Stimulated activated CD8-positive, alpha-beta memory T cell treated with anti-CD3 and anti-CD28 coated beads, Interleukin-15, amount 100 ng/mL, for 24 hours (primary cell): ENCODE measurements around the gene REEP3.

Experiments
- DNase-seq: peaks from one replicate; pipeline ENCODE4 v3.0.0-alpha.2; 2020; ENCODE audit warnings: low read depth

Gene REEP3

DNA sequence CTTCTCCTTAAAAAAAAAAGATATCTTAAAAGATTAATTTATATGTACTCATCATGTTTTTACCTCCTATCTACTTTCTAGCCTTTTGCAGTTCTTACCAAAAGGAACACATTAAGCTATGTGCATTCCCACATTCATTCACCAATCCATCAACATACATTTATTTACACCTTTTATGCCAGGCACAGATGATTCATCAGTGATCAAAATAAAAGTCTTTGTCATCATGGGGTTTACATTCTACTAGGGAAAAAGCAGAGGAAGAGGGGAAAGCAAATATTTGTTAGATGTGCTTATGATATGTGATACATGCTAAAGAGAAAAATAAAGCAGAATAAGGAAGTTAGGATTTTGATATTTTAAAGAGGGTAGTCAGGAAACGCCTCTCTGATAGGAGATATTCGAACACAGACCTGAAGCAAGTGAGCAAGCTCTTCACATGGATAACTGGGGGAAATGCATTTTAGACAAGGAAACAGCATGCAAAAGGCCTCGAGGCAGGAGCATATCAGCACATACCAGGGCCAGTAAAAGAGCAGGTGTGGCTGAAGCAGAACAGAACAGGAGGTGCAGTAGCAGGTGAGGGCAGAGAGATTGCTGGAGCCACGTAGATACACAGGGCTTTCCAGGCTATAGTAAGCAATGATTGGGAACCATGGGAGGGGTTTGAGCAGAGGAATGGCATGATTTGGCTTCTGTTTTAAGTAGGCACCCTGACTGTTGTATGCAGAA is 67.4 kb downstream of the REEP3 start:
- no peak for DNase-seq

DNA sequence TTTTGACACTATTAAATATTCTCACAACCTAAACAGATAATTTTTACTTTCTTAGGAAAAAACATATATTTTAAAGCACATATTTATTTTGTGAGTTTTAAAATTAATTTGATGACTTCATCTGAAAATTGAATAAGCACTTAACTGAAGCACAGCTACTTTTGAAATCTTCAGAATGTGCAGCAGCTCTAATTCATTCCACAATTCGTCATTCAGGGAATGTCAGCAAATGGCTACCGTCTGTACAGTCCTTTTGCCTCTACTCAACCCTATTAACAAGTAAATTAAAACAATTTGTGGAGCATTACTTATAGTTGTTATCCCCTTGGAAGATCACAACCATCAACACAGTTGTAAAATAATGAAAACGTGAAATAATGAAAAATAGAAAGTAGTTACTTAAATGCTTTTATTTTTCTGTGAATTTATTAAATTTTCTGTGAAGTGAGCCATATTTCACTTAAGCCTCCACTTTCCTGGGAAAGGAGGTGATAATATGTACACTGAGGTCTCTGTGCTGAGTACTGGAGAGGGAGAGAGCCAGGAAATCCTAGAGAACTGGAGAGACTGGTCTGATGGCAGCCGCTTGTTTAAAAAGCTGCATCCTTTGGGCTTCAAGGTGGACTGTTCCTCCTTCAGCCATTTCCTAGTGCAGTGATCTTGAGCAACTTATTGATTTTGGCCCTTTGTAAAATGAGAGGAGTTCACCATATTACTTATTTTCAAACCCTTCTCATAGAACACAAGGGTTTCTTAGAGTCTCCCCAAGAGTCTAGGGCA is 70.6 kb downstream of the REEP3 start:
- DNase-seq, result no peak

- no peak for DNase-seq
These were observed 72.4 kb downstream of the REEP3 start for GRCh38 chr10:63593576-63593975.

DNA sequence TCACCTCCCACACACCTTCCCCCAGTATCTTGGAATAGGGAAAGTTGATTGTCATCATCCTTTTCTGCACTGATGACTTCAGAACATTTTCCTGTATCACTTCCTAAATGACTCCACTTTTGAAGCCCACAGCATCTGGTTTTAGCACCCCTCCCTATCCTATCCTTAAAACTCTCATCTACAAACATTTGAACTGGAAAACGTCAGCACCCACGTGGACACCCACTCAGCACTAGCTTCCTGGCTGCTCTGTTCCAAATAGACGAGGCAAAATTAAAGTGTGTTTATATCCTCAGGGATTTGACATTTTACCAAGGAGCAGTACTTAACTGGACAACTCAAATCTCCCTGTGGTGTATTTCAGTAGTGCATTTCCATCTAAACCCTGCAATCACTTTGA is 73.9 kb downstream of the REEP3 start:
- DNase-seq, result no peak

GRCh38 chr10:63596924-63597323 is 75.7 kb downstream of the REEP3 start:
- no peak for DNase-seq

DNA sequence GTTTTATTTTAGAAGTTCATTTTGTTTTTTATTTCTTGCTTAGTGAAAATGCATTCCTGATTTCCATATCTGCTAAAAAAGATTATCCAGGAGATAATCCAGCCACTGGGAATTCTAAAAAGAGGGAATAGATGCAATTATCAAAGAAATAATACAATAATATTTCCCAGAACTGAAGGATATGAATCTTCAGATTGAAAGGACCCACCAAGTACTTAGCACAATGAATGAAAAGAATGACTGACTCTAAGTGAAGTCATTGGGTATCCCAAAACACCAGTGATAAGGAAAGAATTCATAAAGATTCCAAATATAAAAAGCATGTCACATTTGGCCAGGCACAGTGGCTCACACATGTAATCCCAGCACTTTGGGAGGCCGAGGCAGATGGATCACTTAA is 79.3 kb downstream of the REEP3 start:
- no peak for DNase-seq

- DNase-seq, result no peak
These were observed 82.7 kb downstream of the REEP3 start for GRCh38 chr10:63603709-63604445.

DNA sequence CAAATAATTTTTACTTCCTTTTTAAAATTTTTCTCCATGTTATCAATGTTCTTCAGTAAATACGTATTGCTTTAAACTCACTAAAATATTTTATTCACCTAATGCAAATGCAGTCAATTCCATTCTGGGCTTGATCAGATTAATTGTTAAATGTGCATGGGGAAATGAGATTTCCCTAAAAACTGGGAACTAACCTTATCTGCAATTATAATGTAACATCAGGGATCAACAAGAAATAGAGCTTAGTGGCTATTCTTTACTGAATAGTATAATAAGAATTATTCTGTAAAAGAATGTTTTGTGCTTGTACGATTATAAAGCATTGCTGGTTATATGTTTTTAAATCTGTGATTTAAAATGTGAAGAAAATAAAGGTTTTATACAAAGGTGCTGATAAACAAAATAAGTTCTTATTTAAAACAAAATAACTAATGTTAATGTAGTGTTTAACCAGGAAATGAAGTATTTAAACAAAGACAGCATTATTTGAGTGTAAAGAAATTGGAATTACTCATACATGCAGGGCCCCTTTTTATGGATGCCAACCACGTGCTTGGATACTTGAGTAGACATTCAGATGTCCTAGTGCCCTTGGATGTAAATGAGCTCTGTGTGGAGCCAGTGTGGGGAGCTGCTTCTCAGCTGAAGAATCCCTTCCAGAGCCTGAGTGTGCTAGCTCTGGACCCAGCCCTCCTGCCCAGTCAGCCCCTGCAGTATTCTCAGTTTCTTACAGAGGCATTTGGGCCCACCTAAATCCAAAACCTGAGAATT is 84.2 kb downstream of the REEP3 start:
- no peak for DNase-seq

- DNase-seq, result no peak
These were observed 87.3 kb downstream of the REEP3 start for GRCh38 chr10:63608511-63608910.

- no peak for DNase-seq
These were observed 89.9 kb downstream of the REEP3 start for GRCh38 chr10:63611078-63611477.

GRCh38 chr10:63614371-63614891 is 93.2 kb downstream of the REEP3 start:
- DNase-seq, result no peak

DNA sequence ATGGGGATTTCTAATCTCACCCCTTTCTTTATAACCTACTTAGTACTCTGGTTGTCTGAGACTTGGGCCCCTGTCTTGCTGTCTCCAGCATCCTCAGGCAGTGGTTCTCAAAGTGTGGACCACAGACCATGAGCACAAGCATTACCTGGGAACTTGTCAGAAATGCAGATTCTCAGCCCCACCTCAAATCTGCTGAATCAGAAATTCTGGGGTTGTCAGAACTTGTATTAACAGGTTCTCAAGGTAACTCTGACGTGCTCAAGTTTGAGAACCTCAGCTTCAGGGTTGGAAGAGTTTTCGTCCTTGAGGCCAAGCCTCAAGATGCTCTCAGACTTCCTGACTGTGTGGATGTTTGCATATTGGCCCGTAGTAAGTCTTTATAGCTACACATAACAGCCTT is 97.4 kb downstream of the REEP3 start:
- DNase-seq, result no peak

DNA sequence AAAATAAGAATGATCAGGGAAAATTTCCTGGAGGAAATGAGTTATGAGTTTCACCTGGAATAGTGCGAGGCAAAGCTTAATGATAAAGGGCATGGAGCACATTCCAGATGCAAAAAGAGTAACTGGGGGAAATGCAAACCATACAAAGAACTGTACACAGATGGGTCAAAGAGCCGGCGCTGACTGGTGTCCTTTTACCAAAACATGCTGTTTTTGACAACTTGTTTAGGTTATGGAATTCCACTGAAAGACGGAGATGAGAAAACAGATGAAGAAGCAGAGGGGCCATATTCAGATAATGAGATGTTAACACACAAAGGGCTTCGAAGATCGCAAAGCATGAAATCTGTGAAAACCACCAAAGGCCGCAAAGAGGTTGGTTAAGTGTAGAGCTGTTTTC is 98.2 kb downstream of the REEP3 start:
- no peak for DNase-seq

DNA sequence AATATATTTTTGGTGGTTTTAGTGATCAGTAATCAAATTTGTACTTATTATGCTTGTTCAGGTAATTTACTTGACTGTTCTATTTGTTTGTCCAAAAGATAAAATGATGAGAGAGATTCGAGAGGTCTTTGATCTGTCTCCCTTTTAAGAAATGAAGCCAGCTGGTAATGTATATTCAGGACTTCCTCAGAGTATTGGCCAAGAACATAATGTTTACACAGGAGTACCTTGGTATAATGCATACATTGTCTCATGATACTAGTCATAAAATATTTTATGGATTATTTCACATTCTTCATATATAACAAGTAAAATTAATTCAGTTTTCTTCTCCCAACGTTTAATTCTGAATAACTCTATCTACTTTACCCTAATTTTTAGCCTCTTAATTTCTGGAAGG is 100.9 kb downstream of the REEP3 start:
- no peak for DNase-seq

DNA sequence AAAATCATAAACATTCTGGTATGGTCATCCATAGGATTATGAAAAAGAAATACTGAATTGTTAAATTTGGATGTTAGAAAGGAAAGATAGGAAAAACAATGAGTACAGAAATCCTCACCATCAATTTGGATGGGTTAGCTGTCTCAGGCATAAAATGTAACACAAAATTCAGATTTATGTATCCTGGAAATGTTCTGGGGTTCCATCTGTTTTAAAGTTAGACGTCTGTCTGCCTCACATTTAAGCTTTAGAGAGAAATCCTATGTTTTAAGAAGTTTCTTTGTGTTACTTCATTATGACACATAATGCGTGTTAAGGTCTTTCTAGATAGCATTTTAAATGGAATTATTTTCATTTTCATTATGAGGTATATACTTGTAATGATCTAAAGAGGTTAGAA is 103.5 kb downstream of the REEP3 start:
- no peak for DNase-seq

DNA sequence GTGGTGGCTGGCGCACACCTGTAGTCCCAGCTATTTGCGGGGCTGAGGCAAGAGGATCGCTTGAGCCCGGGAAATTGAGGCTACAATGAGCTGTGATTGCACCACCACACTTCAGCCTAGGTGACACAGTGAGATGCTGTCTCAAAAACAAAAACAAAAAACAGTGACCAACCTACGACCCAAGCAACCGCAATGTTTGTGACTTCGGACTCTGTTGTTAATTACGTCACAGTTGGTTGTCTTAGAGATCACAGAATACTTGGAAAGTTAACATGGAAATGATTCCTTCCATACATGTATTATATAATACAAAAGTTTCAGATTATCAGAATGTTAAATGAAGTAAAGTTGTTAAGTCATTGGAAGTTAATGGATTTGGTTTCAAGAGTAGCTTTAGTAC is 106.2 kb downstream of the REEP3 start:
- no peak for DNase-seq

- no peak for DNase-seq
These were observed 106.7 kb downstream of the REEP3 start for GRCh38 chr10:63627881-63628296.

GRCh38 chr10:63628526-63629362 is 107.5 kb downstream of the REEP3 start:
- DNase-seq, result no peak

DNA sequence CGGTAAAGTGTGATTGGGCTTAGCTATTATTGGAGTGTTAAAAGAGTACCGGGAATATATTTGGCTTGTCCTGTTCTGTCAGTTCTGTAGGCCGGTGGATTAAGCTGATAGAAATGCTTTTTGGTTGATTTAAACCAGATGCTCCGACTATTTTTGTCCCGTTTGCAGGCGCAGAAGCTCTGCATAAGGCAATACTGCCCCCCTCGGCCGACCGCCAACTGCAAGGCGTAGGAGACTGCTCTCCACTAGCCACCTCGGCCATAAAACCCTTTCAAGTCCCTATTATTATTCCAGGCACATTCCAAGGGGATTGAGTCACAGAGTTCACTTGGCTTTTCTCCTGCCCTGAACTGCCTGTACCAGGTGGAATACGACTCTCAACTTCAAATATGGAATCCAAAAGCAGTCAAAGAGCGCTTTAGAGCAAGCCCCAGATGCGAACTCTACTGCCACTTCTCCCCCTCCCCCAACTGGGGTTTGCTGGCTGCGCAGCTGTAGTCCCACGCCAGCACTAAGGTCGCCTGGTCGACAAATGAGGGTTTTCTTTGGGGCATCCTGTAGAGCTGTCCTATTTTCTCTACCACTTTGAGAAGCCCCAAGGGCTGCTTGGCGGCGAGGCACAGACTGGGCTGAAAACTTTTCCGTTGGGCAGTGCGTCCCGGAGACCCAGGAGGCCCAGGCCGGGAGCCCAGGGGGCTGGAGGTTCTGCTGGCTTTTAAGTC is 108.3 kb downstream of the REEP3 start:
- peak; percentile 37 for DNase-seq
